Measurements from ENCODE around the gene ANKRD33. TPM values are rescaled to one million over a fixed set of nuclear protein-coding genes. Genes with fewer than 3 reads are reported as not detected.

The ANKRD33 gene
- total and polyA plus RNA-seq, 2 of the 8 experiments (the other 6 are each of a cell fraction or from before 2014, with no cell fraction given), result 0.41 to 0.53 TPM

DNA sequence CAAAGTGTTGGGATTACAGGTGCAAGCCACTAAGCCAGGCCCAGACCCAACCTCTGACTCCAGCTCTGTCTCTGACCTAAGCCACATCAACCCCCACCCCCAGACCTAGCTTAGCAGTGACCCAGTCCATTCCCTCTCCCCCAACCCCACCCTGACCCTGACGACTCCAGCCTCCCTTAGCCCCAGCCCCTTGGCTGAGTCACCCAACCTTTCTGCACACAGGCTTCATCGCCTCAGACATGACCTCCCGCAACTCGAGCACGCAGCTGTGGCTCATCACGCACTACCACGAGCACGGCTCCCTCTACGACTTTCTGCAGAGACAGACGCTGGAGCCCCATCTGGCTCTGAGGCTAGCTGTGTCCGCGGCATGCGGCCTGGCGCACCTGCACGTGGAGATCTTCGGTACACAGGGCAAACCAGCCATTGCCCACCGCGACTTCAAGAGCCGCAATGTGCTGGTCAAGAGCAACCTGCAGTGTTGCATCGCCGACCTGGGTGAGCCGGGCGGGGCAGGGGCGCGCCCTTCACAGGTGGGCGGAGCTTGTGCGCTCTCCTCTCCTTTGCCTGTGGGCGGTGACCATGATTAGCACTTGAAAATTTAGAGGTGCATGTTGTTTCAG lies 27.2 kb downstream of the ANKRD33 start (continued):
- TF ChIP-seq CTBP2 (IDR thresholded peaks at IDR 0.05; ENCODE audit: borderline replicate concordance, insufficient read depth, insufficient read length, low read length), result no peak
- no peak for TF ChIP-seq JUND (IDR thresholded peaks at IDR 0.05; ENCODE audit: low read length)
- no peak for TF ChIP-seq FOSL1 (IDR thresholded peaks at IDR 0.05; ENCODE audit: insufficient read depth, low read depth, low read length)
- no peak for TF ChIP-seq BRCA1 (IDR thresholded peaks at IDR 0.05; ENCODE audit: low read depth, low read length)
- TF ChIP-seq CHD2 (IDR thresholded peaks at IDR 0.05; ENCODE audit: low read length), result no peak
- no peak for TF ChIP-seq KDM1A (IDR thresholded peaks at IDR 0.05; ENCODE audit: borderline replicate concordance, low read length)
- TF ChIP-seq NRF1 (IDR thresholded peaks at IDR 0.05; ENCODE audit: low read depth, low read length), result no peak

All from H1 (cell line).